Fibroblast of villous mesenchyme (primary cell): Measurements from ENCODE around the gene IFNGR1. TPM values are rescaled to one million over a fixed set of nuclear protein-coding genes. Genes with fewer than 3 reads are reported as not detected.

Experiments used
- DNase-seq: peaks from one replicate; pipeline ENCODE4 v3.0.0-alpha.2; 2010; ENCODE audit warnings: low read depth
- H3K4me3 ChIP-seq: 2 replicates; pipeline ENCODE4 v1.5.1; 2011; ENCODE audit warnings: low read depth, mild to moderate bottlenecking, low read length
- total RNA-seq: library from RNA; depleted of rRNA; stranded (reverse); fragments of >200 nt; gene quantifications from 2 replicates; pipeline ENCODE4 v1.2.3, GENCODE V29; 2012
- TF ChIP-seq, protein P1 (sequence below): IDR thresholded peaks from 2 replicates; pipeline ENCODE4 v1.5.1; 2012; ENCODE audit warnings: low read depth, mild to moderate bottlenecking, low read length; ENCODE audit not compliant: insufficient read depth

The IFNGR1 gene
- total RNA-seq, 1 donor = 47.5 TPM

DNA sequence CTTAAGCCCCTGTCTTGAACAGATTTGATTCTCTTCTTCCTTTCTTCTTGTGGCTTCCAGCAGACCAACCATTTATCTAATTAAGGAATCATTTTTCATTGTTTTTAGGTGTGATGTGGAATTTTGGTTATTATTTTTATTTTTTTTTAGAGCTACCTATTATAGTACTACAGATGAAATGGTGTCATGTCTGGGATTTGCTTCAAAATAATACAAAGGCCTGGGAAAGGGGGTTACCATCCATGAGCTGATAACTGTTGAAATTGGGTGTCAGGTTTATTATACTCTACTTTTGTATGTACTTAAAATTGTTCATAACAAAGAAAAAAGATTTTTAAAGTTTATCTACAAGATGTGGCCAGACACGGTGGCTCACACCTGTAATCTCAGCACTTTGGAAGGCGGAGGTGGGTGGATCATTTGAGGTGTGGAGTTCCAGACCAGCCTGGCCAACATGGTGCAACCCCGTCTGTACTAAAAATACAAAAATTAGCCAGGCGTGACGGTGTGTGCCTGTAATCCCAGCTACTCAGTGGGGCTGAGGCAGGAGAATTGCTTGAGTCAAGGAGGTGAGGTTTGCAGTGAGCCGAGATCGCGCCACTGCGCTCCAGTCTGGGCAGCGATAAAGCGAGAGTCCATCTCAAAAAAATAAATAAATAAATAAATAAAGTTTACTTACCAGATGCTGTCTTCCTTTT, 46.3 kb downstream of the IFNGR1 start:
- DNase-seq = no peak
- H3K4me3 ChIP-seq = no peak overlapping the region
- TF ChIP-seq, protein P1, sequence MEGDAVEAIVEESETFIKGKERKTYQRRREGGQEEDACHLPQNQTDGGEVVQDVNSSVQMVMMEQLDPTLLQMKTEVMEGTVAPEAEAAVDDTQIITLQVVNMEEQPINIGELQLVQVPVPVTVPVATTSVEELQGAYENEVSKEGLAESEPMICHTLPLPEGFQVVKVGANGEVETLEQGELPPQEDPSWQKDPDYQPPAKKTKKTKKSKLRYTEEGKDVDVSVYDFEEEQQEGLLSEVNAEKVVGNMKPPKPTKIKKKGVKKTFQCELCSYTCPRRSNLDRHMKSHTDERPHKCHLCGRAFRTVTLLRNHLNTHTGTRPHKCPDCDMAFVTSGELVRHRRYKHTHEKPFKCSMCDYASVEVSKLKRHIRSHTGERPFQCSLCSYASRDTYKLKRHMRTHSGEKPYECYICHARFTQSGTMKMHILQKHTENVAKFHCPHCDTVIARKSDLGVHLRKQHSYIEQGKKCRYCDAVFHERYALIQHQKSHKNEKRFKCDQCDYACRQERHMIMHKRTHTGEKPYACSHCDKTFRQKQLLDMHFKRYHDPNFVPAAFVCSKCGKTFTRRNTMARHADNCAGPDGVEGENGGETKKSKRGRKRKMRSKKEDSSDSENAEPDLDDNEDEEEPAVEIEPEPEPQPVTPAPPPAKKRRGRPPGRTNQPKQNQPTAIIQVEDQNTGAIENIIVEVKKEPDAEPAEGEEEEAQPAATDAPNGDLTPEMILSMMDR = no peak

DNA sequence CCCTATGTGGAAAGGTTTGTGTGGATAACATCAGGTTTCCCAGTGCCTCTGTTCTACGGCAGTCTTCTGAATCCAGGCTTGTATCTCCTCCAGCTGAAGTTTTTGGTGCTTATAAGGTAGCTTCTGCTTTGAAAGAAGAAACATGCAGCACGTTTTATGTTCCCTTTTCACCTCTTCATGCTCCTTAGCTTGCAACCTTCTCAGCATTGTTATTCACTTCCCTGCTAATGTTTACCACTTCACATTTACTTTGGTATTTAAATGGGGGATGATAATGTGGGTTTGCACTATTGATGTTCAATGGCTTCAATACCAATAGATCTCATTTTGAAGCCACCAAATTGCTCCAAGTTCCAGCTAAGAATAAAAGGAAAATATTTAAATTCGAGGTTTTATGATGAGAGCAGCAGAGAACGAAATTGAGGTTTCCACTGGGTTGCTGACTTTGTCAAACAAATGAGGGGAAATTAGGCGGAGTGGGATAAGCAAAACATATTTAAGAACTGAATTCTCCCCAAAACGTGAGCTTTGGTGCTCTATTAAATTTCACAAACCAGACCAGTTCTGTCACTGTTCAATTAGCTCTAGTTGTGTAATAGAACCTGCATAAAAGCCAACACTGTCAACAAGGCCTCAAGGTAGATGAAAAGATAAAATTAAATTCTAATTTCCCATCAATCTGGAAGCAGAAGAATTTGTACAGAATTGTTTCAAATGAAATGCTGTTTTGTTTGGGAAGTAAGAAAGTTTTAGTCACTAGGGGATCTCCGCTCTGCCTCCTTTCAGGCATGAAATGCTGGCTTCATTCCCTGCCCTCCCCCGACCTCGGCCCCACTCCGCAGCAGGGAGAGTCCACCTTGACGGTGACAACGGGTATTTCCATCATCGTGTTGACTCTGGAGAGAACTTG, 47.1 kb downstream of the IFNGR1 start:
- TF ChIP-seq, protein P1 = no peak
- DNase-seq = no peak
- H3K4me3 ChIP-seq = no peak overlapping the region

DNA sequence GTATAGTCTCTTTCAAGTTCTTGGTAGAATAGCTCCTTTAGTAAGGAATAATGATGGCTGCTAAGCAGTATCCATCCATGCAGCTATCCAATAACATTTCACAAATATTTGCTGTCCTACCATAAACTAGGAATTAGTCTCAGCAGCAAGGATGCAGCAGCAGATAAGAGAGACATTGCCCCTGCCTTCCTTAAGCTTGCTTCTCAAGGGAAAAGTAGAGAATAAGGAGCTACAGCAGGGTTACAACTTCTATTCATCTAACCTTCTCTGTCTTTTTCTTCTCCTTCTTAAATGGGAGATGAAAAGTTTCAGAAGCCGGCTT, 48.2 kb downstream of the IFNGR1 start:
- TF ChIP-seq, protein P1 = no peak
- no peak overlapping the region for H3K4me3 ChIP-seq
- DNase-seq = no peak

DNA sequence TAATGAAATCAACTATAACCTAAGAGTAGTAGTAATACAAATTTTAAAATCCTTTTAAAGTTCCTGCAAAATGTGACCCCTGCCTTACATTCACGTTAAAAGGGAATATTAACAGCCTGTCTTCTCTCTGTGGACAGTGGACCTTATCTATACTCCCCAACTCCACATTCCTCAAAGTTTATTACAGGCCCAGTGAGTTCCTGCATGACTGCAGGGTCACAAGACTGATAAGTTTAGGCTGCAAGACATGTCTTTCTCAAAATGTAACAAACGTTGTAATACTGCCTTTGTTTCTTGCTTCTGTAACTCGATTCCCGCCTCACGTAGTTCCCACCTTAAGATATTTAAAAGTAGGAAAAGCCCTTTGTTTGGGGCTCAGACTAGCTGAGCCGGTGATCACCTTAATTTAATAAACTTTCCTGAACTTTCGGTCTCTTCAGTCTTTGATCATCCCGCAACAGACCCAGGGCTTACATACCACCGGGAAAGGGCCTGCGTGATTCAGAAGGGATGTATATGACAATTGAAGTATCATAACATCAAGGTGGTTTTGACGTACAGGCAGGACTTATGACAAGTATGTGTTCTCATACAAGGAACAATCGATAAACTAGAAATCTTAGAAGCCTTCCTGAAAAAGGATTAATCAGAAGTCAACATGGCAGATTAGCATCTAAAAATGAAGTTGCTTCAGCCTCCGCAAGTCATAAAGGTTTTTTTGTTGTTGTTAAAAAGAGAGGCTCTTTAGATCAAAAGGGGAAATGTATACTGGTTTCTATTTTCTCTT, 48.7 kb downstream of the IFNGR1 start:
- TF ChIP-seq, protein P1 = no peak
- no peak overlapping the region for H3K4me3 ChIP-seq
- no peak for DNase-seq

DNA sequence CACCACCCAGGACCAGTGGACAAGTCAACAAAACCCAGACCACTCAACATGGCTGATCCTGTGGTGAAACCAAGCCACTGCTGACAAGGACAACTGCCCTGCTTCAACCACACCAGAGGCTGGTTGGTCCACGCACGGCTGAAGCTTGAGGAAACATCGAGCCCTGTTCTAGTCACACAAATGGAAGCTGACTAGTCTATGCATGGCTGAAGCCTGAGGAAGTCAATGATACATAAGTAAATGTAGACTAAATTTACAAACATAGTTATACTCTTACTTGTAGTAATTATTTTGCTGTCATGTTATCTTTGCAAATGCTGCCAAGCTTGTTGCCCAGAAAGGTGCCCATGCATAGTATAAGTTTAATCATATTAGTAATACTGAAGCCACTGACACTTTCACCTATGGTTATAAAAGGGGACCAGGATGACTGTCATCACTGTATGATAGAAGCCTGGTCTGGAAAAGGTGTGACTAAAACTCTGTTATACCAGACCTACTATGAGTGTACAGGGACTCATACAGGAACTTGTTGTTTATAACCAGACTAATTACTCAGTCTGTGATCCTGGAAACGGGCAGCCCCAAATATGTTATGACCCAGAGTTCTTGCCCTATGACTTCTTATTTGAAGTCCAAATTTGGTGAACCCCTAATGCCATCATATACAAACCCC, 51.3 kb downstream of the IFNGR1 start:
- TF ChIP-seq, protein P1 = no peak
- H3K4me3 ChIP-seq = no peak overlapping the region

More for the DNA sequence above, 51.3 kb downstream of the IFNGR1 start:
- no peak for DNase-seq
